ENCODE data around the gene IFNK.
A peak's percentile ranks its signal among the peaks of the same experiment; 100 is the strongest.

The IFNK gene

DNA sequence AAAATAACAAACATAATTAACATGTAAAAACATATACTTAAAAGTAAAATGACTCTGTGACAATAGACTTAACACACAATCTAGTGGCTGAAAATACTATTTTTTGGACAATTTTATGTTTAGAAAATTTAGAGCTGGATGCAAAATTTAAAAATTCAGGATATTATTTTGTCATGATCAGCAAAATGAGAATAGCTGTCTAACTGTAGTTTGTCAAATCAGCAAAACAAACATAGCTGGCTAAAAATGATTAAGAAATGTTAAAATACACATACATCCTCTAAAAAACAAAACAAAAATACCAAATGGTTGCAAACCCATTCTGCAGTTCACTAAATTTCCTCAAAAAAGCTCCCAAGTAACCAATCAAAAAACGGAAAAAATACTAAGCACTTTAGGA lies 30.6 kb downstream of the IFNK start:
- H3K4me1 ChIP-seq (ENCODE audit: control extremely low read depth in 1 of 4, control insufficient read depth in 4 of 4, insufficient read depth in 4 of 4, low read length in 3 of 4) = no peaks in the 10 kb centered on the region
- H3K36me3 ChIP-seq (ENCODE audit: control insufficient read depth in 4 of 4, insufficient read depth in 4 of 4, low read length in 3 of 4) = peaks cover 13 to 44% (median 22%) of the 10 kb centered on the region in 4 experiments
- ChIA-PET POLR2A (interaction anchor here (0.6 kb wide), 1 partner anchor 228 kb away, joined by 5 read pairs; no protein-coding TSS in a partner anchor), CTCF (interaction anchor here (0.7 to 2.3 kb wide), 4 partner anchors 14 to 307 kb away, joined by 3 to 6 read pairs (median 4); no protein-coding TSS in a partner anchor)
- WGBS (ENCODE audit: insufficient coverage) = no CpG with 5 or more reads among the region's 1 CpG
- H3K27me3 ChIP-seq (replicated peaks in 2 of 5; ENCODE audit: control insufficient read depth in 4 of 5, insufficient read depth in 5 of 5, low read length in 4 of 5) = no peaks in the 10 kb centered on the region
- H3K27ac ChIP-seq (ENCODE audit: insufficient read depth in 1 of 2, low read depth in 1 of 2, low read length in 2 of 2, poor library complexity in 1 of 2, severe bottlenecking in 2 of 2) = no peak overlapping the region
- DNase-seq = no peak
- no peaks in the 10 kb centered on the region for H3K9me3 ChIP-seq (ENCODE audit: control extremely low read depth in 1 of 5, control insufficient read depth in 4 of 5, insufficient read depth in 2 of 5, low read depth in 1 of 5, low read length in 4 of 5)
- H3K4me3 ChIP-seq (ENCODE audit: control insufficient read depth in 1 of 7, extremely low read depth in 1 of 7, insufficient read depth in 4 of 7, low read depth in 2 of 7, low read length in 6 of 7) = no peak overlapping the region

DNA sequence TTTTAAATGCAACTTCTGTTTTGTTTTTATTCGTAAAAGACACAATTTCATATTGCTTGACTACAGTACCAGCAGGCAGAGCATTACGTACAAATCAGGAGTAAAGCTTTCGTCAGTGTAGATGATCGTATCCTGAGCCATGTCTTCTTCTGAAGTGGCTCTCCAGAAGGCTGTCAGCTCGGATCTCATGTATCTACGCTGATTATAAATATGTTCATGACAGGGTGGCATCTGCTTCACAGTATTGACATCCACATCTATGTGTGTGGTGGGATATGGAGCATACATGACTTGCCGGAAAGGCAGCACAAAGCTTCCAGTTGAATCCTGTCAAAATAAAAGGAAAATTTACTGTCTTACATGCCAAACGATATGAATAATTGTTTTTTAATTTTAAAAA lies 32.4 kb downstream of the IFNK start:
- Histone ChIP-seq H3K27ac (ENCODE audit: insufficient read depth in 1 of 2, low read depth in 1 of 2, low read length in 2 of 2, poor library complexity in 1 of 2, severe bottlenecking in 2 of 2) (no peak overlapping the region), H3K4me3 (ENCODE audit: control insufficient read depth in 1 of 7, extremely low read depth in 1 of 7, insufficient read depth in 4 of 7, low read depth in 2 of 7, low read length in 6 of 7) (no peak overlapping the region), H3K9me3 (ENCODE audit: control extremely low read depth in 1 of 5, control insufficient read depth in 4 of 5, insufficient read depth in 2 of 5, low read depth in 1 of 5, low read length in 4 of 5) (no peaks in the 10 kb centered on the region), H3K36me3 (ENCODE audit: control insufficient read depth in 4 of 4, insufficient read depth in 4 of 4, low read length in 3 of 4) (peaks cover 13 to 50% (median 22%) of the 10 kb centered on the region in 4 experiments), H3K4me1 (ENCODE audit: control extremely low read depth in 1 of 4, control insufficient read depth in 4 of 4, insufficient read depth in 4 of 4, low read length in 3 of 4) (no peaks in the 10 kb centered on the region), H3K27me3 (replicated peaks in 2 of 5; ENCODE audit: control insufficient read depth in 4 of 5, insufficient read depth in 5 of 5, low read length in 4 of 5) (no peaks in the 10 kb centered on the region)
- CTCF ChIA-PET = interaction anchor here (1.5 kb wide), 1 partner anchor 15 kb away, joined by 3 read pairs; no protein-coding TSS in a partner anchor
- WGBS (ENCODE audit: insufficient coverage) = 97% methylated on average over 5 of the region's 8 CpGs
- DNase-seq = no peak
- POLR2A ChIA-PET = no interaction called here

DNA sequence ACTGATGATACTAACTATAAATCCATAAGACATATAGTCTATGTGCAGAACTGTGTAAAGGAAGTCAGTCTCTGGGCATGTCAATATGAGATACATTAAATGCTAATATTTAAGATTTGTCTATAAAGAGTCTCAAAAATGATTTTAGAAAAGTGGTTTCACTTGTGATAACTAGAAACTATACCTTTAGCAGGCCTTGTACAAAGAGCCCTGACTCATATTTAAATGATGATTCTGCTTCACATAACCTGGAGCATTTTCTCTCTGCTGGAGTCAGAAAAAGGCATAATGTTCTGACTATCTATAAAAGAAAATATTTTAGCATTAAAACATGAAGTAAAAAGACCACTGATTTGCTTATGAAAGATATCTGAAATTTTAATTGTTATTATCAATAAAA lies 34.2 kb downstream of the IFNK start:
- ChIA-PET CTCF (interaction anchor here (1.4 kb wide), 1 partner anchor 225 kb away, joined by 5 read pairs; no protein-coding TSS in a partner anchor), POLR2A (no interaction called here)
- H3K27me3 ChIP-seq (replicated peaks in 2 of 5; ENCODE audit: control insufficient read depth in 4 of 5, insufficient read depth in 5 of 5, low read length in 4 of 5) = no peaks in the 10 kb centered on the region
- H3K27ac ChIP-seq (ENCODE audit: insufficient read depth in 1 of 2, low read depth in 1 of 2, low read length in 2 of 2, poor library complexity in 1 of 2, severe bottlenecking in 2 of 2) = no peak overlapping the region
- no peaks in the 10 kb centered on the region for H3K4me1 ChIP-seq (ENCODE audit: control extremely low read depth in 1 of 4, control insufficient read depth in 4 of 4, insufficient read depth in 4 of 4, low read length in 3 of 4)
- no peak for DNase-seq
- H3K9me3 ChIP-seq (ENCODE audit: control extremely low read depth in 1 of 5, control insufficient read depth in 4 of 5, insufficient read depth in 2 of 5, low read depth in 1 of 5, low read length in 4 of 5) = no peaks in the 10 kb centered on the region
- peaks cover 13 to 50% (median 21%) of the 10 kb centered on the region in 4 experiments for H3K36me3 ChIP-seq (ENCODE audit: control insufficient read depth in 4 of 4, insufficient read depth in 4 of 4, low read length in 3 of 4)
- H3K4me3 ChIP-seq (ENCODE audit: control insufficient read depth in 1 of 7, extremely low read depth in 1 of 7, insufficient read depth in 4 of 7, low read depth in 2 of 7, low read length in 6 of 7) = no peak overlapping the region

DNA sequence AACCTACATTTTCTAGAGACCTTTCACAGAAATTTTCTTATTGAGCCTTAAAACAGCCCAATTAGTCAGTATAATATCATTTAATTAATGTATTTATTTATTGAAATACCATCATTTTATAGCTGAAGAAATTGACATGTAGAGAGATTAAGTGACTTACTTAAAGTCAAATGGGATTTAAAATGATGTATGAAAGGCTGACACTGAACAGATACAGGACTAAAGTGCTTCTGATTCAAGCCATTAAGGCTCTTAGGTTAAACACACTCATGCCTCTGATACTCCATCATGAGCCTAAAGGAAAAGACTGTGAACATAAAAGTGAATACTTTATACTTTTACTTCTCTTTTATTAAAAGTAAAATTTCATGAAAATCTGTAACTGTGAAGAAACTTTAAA lies 36.4 kb downstream of the IFNK start:
- H3K4me3 ChIP-seq (ENCODE audit: control insufficient read depth in 1 of 7, extremely low read depth in 1 of 7, insufficient read depth in 4 of 7, low read depth in 2 of 7, low read length in 6 of 7) = no peak overlapping the region
- CTCF ChIA-PET = interaction anchor here (1.1 to 1.5 kb wide), 2 partner anchors 12 to 16 kb away, joined by 3 to 6 read pairs; partner anchors contain the start of gene C9orf72
- H3K4me1 ChIP-seq (ENCODE audit: control extremely low read depth in 1 of 4, control insufficient read depth in 4 of 4, insufficient read depth in 4 of 4, low read length in 3 of 4) = peaks cover 2 to 10% (median 9%) of the 10 kb centered on the region in 4 experiments
- POLR2A ChIA-PET = no interaction called here
- no peaks in the 10 kb centered on the region for H3K9me3 ChIP-seq (ENCODE audit: control extremely low read depth in 1 of 5, control insufficient read depth in 4 of 5, insufficient read depth in 2 of 5, low read depth in 1 of 5, low read length in 4 of 5)
- H3K36me3 ChIP-seq (ENCODE audit: control insufficient read depth in 4 of 4, insufficient read depth in 4 of 4, low read length in 3 of 4) = peaks cover 7 to 37% (median 16%) of the 10 kb centered on the region in 4 experiments
- H3K27me3 ChIP-seq (replicated peaks in 2 of 5; ENCODE audit: control insufficient read depth in 4 of 5, insufficient read depth in 5 of 5, low read length in 4 of 5) = no peaks in the 10 kb centered on the region
- H3K27ac ChIP-seq (ENCODE audit: insufficient read depth in 1 of 2, low read depth in 1 of 2, low read length in 2 of 2, poor library complexity in 1 of 2, severe bottlenecking in 2 of 2) = no peak overlapping the region
- DNase-seq = no peak

DNA sequence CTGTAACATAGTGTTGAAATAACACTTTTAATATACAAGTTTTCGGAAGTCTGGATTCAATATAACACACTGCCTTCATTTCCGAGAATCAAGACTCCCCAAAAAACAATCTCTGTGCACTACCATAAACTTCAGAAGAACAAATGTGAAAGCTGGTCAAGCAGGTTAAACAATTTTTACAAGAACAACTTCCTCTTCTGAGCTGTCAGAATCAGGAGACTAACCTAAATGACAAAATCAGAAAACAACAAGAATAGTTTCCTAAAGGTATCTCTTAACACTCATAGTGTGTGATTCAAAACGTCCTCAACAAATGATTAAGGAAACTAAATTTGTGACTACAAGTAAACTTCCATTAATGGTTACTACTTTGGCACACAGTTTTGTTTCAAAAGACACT lies 37.6 kb downstream of the IFNK start:
- ChIA-PET POLR2A (interaction anchor here (1.2 kb wide), 1 partner anchor 11 kb away, joined by 8 read pairs; the partner anchor contains the start of gene C9orf72), CTCF (interaction anchor here (1.0 to 1.5 kb wide), 2 partner anchors 12 to 82 kb away, joined by 3 read pairs; no protein-coding TSS in a partner anchor)
- Histone ChIP-seq H3K4me1 (ENCODE audit: control extremely low read depth in 1 of 4, control insufficient read depth in 4 of 4, insufficient read depth in 4 of 4, low read length in 3 of 4) (peaks cover 2 to 19% (median 15%) of the 10 kb centered on the region in 4 experiments), H3K9me3 (ENCODE audit: control extremely low read depth in 1 of 5, control insufficient read depth in 4 of 5, insufficient read depth in 2 of 5, low read depth in 1 of 5, low read length in 4 of 5) (no peaks in the 10 kb centered on the region), H3K27me3 (replicated peaks in 2 of 5; ENCODE audit: control insufficient read depth in 4 of 5, insufficient read depth in 5 of 5, low read length in 4 of 5) (no peaks in the 10 kb centered on the region), H3K36me3 (ENCODE audit: control insufficient read depth in 4 of 4, insufficient read depth in 4 of 4, low read length in 3 of 4) (peaks cover 3 to 30% (median 10%) of the 10 kb centered on the region in 4 experiments), H3K27ac (ENCODE audit: insufficient read depth in 1 of 2, low read depth in 1 of 2, low read length in 2 of 2, poor library complexity in 1 of 2, severe bottlenecking in 2 of 2) (no peak overlapping the region), H3K4me3 (ENCODE audit: control insufficient read depth in 1 of 7, extremely low read depth in 1 of 7, insufficient read depth in 4 of 7, low read depth in 2 of 7, low read length in 6 of 7) (no peak overlapping the region)
- peak in 2 of 3 donors; percentile 15 to 21 for DNase-seq
- WGBS (ENCODE audit: insufficient coverage) = 100% methylated on average over 2 of the region's 3 CpGs

DNA sequence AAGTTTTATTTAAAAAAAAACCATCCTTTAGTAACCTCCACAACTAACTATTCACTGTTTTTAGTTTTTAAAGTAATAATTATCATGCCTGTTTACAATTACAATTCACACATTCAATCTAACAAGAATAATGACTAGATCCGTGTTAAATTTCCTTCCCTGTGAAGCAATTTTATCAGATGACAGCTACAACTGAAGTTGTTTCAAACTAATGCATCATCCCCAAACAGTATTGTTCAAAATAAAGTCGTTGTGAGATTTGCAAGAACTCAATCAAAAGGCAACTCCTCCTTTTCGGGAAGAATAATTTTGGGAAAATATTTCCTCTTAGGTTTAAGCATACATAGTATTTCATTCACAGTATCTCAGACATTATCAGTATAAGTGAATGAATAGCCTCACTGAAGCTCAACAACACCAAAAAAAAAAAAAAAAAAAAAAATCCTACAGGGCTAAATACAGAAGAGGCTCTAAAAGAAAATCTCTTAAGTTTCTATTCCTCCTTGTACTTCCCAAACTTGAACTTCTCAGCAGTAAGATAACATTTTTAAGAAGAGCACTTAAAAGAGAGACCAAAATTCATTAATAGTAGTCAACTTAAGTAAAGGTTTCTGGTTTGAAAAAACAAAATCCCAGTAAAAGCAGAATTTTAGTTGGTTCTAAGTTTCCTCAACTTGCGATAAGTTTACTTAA lies 39.8 kb downstream of the IFNK start:
- H3K27ac ChIP-seq (ENCODE audit: insufficient read depth in 1 of 2, low read depth in 1 of 2, low read length in 2 of 2, poor library complexity in 1 of 2, severe bottlenecking in 2 of 2) = no peak overlapping the region
- POLR2A ChIA-PET = no interaction called here
- whole genome bisulfite sequencing (ENCODE audit: insufficient coverage) = 100% methylated on average over 1 of the region's 4 CpGs
- CTCF ChIA-PET = no interaction called here
- no peak for DNase-seq
- peaks cover 0 to 18% (median 10%) of the 10 kb centered on the region in 4 experiments for H3K36me3 ChIP-seq (ENCODE audit: control insufficient read depth in 4 of 4, insufficient read depth in 4 of 4, low read length in 3 of 4)
- peaks cover 2 to 19% (median 15%) of the 10 kb centered on the region in 4 experiments for H3K4me1 ChIP-seq (ENCODE audit: control extremely low read depth in 1 of 4, control insufficient read depth in 4 of 4, insufficient read depth in 4 of 4, low read length in 3 of 4)
- H3K27me3 ChIP-seq (replicated peaks in 2 of 5; ENCODE audit: control insufficient read depth in 4 of 5, insufficient read depth in 5 of 5, low read length in 4 of 5) = no peaks in the 10 kb centered on the region
- no peak overlapping the region for H3K4me3 ChIP-seq (ENCODE audit: control insufficient read depth in 1 of 7, extremely low read depth in 1 of 7, insufficient read depth in 4 of 7, low read depth in 2 of 7, low read length in 6 of 7)
- H3K9me3 ChIP-seq (ENCODE audit: control extremely low read depth in 1 of 5, control insufficient read depth in 4 of 5, insufficient read depth in 2 of 5, low read depth in 1 of 5, low read length in 4 of 5) = no peaks in the 10 kb centered on the region

DNA sequence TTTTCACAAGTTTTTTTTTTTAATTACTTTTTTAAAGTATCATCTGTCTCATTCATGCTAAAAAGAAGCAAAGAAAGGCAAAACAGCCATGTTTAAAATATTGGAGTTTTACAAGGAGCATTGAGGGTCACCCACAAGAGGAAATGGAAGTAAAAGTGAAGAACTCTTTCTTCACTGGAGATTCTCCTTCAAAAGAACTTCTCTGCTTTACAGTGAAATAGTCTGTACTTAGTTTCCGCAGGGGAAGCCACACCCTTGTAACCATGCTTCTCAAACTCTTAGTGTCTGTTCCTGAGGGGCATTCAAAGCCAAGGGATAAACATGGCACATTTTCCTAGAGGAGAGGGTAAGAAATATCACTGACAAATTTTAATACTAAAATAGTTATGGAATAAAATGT lies 40.6 kb downstream of the IFNK start:
- Histone ChIP-seq H3K4me1 (ENCODE audit: control extremely low read depth in 1 of 4, control insufficient read depth in 4 of 4, insufficient read depth in 4 of 4, low read length in 3 of 4) (peaks cover 2 to 19% (median 15%) of the 10 kb centered on the region in 4 experiments), H3K27me3 (replicated peaks in 2 of 5; ENCODE audit: control insufficient read depth in 4 of 5, insufficient read depth in 5 of 5, low read length in 4 of 5) (no peaks in the 10 kb centered on the region), H3K4me3 (ENCODE audit: control insufficient read depth in 1 of 7, extremely low read depth in 1 of 7, insufficient read depth in 4 of 7, low read depth in 2 of 7, low read length in 6 of 7) (no peak overlapping the region), H3K9me3 (ENCODE audit: control extremely low read depth in 1 of 5, control insufficient read depth in 4 of 5, insufficient read depth in 2 of 5, low read depth in 1 of 5, low read length in 4 of 5) (no peaks in the 10 kb centered on the region), H3K36me3 (ENCODE audit: control insufficient read depth in 4 of 4, insufficient read depth in 4 of 4, low read length in 3 of 4) (peaks cover 0 to 18% (median 8%) of the 10 kb centered on the region in 4 experiments), H3K27ac (ENCODE audit: insufficient read depth in 1 of 2, low read depth in 1 of 2, low read length in 2 of 2, poor library complexity in 1 of 2, severe bottlenecking in 2 of 2) (peak overlapping the region in 1 of 2 experiments; percentile 50)
- ChIA-PET CTCF (no interaction called here), POLR2A (no interaction called here)
- DNase-seq = no peak
- no CpG with 5 or more reads among the region's 1 CpG for WGBS (ENCODE audit: insufficient coverage)

Data from common myeloid progenitor, CD34-positive (primary cell).